SU-DHL-6 (cell line): Measurements from ENCODE around the gene ADH5.
"Not testable (repeated sequence)": the region's sequence is repeated elsewhere in the genome, so short reads cannot be mapped to it uniquely, and the experiment has no call there.

Source experiments
- H2AFZ ChIP-seq: fragments of 200-600 bp; sonication (generic); 2 replicates; pipeline ENCODE4 v1.6.1; 2014; ENCODE audit warnings: low read depth, mild to moderate bottlenecking, moderate library complexity, mixed read lengths, antibody characterized with exemption, low read length; ENCODE audit not compliant: severe bottlenecking
- H3F3A ChIP-seq: fragments of 200-600 bp; shearing (Covaris generic); 2 replicates; pipeline ENCODE4 v1.6.0; 2016; ENCODE audit warnings: antibody characterized with exemption, mild to moderate bottlenecking; ENCODE audit not compliant: insufficient read depth
- H3K27ac ChIP-seq: fragments of 200-600 bp; sonication (generic); 2 replicates; pipeline ENCODE4 v1.5.1; 2016; ENCODE audit warnings: low read depth, mild to moderate bottlenecking, low read length, moderate library complexity, mixed read lengths
- H3K27me3 ChIP-seq: fragments of 200-600 bp; sonication (generic), shearing (Covaris generic); 2 replicates; pipeline ENCODE4 v1.6.0; 2014; ENCODE audit warnings: mild to moderate bottlenecking, low read length
- H3K36me3 ChIP-seq: fragments of 200-600 bp; sonication (generic); 2 replicates; pipeline ENCODE4 v1.6.1; 2014; ENCODE audit warnings: mild to moderate bottlenecking, low read length, mixed read lengths
- H3K4me2 ChIP-seq: fragments of 300-600, 200-600 bp; shearing (Covaris generic), sonication (generic); 2 replicates; pipeline ENCODE4 v1.6.0; 2014; ENCODE audit warnings: low read length, low read depth, mild to moderate bottlenecking; ENCODE audit not compliant: poor library complexity, severe bottlenecking
- H3K4me3 ChIP-seq: fragments of 200-600 bp; sonication (generic); 2 replicates; pipeline ENCODE4 v1.5.1; 2014; ENCODE audit warnings: antibody characterized with exemption, low read length, mild to moderate bottlenecking, mixed read lengths; ENCODE audit not compliant: insufficient read depth, poor library complexity, severe bottlenecking
- H3K79me2 ChIP-seq: fragments of 200-600 bp; sonication (generic); 2 replicates; pipeline ENCODE4 v1.6.1; 2014; ENCODE audit warnings: mild to moderate bottlenecking, low read length, moderate library complexity; ENCODE audit not compliant: insufficient read depth
- H3K9ac ChIP-seq: fragments of 200-600 bp; sonication (generic); 2 replicates; pipeline ENCODE4 v1.7.0; 2014; ENCODE audit warnings: mild to moderate bottlenecking, low read length
- H3K9me2 ChIP-seq: fragments of 200-600 bp; sonication (generic); replicated peaks from 2 replicates; pipeline ENCODE4 v1.6.1; 2014; ENCODE audit warnings: low read length; ENCODE audit not compliant: insufficient read depth
- H3K9me3 ChIP-seq: fragments of 200-600 bp; sonication (generic); 2 replicates; pipeline ENCODE4 v1.6.1; 2014; ENCODE audit warnings: low read length, mixed read lengths; ENCODE audit not compliant: insufficient read depth
- H4K20me1 ChIP-seq: fragments of 200-600 bp; sonication (generic); 2 replicates; pipeline ENCODE4 v1.6.1; 2014; ENCODE audit warnings: low read depth, mild to moderate bottlenecking, antibody characterized with exemption, low read length, moderate library complexity, mixed read lengths
- EZH2phosphoT487 ChIP-seq: fragments of 200-600 bp; sonication (generic), shearing (Covaris generic); conservative IDR thresholded peaks from 2 replicates; pipeline ENCODE4 v1.6.1; 2018; ENCODE audit warnings: mild to moderate bottlenecking, antibody characterized with exemption, low read length, moderate library complexity, mixed read lengths
- TF ChIP-seq, protein P1 (sequence below): fragments of 200-600 bp; sonication (generic); IDR thresholded peaks from one replicate; pipeline ENCODE4 v1.5.1; 2017; ENCODE audit warnings: antibody characterized with exemption, mild to moderate bottlenecking, low read length, moderate library complexity; ENCODE audit not compliant: insufficient read depth, poor library complexity, severe bottlenecking

The ADH5 gene

DNA sequence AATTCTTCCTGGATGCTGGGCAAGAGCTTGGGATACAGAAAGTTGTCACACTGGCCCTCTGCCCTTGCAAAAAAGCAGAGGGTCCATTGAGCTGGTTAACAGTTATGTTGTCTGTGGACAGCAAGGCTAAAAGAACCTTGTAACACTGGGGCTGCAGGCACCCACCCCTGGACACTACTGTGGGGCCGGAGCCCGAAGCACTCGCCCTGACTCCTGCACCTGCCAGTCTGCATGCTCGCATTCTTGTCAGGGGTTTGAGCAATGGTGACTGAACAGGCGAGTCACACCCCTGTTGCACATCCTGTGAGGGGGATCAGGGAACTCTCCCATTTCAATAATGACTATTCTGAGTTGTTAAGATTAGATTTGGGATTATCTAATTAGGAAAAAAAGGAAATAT, 31.9 kb upstream of the ADH5 start:
- Histone ChIP-seq H3K79me2 (no peaks in the 10 kb centered on the region), H3K36me3 (no peaks in the 10 kb centered on the region), H3K27ac (no peak overlapping the region), H3K4me3 (no peak overlapping the region), H3K9me2 (no peaks in the 10 kb centered on the region), H3F3A (no peaks in the 10 kb centered on the region), H3K9me3 (no peaks in the 10 kb centered on the region), H4K20me1 (no peaks in the 10 kb centered on the region), H3K27me3 (no peaks in the 10 kb centered on the region), H3K4me2 (no peak overlapping the region), H2AFZ (no peak overlapping the region), H3K9ac (no peak overlapping the region)
- TF ChIP-seq, protein P1, sequence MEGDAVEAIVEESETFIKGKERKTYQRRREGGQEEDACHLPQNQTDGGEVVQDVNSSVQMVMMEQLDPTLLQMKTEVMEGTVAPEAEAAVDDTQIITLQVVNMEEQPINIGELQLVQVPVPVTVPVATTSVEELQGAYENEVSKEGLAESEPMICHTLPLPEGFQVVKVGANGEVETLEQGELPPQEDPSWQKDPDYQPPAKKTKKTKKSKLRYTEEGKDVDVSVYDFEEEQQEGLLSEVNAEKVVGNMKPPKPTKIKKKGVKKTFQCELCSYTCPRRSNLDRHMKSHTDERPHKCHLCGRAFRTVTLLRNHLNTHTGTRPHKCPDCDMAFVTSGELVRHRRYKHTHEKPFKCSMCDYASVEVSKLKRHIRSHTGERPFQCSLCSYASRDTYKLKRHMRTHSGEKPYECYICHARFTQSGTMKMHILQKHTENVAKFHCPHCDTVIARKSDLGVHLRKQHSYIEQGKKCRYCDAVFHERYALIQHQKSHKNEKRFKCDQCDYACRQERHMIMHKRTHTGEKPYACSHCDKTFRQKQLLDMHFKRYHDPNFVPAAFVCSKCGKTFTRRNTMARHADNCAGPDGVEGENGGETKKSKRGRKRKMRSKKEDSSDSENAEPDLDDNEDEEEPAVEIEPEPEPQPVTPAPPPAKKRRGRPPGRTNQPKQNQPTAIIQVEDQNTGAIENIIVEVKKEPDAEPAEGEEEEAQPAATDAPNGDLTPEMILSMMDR = no peak
- TF ChIP-seq EZH2phosphoT487 = no peak

DNA sequence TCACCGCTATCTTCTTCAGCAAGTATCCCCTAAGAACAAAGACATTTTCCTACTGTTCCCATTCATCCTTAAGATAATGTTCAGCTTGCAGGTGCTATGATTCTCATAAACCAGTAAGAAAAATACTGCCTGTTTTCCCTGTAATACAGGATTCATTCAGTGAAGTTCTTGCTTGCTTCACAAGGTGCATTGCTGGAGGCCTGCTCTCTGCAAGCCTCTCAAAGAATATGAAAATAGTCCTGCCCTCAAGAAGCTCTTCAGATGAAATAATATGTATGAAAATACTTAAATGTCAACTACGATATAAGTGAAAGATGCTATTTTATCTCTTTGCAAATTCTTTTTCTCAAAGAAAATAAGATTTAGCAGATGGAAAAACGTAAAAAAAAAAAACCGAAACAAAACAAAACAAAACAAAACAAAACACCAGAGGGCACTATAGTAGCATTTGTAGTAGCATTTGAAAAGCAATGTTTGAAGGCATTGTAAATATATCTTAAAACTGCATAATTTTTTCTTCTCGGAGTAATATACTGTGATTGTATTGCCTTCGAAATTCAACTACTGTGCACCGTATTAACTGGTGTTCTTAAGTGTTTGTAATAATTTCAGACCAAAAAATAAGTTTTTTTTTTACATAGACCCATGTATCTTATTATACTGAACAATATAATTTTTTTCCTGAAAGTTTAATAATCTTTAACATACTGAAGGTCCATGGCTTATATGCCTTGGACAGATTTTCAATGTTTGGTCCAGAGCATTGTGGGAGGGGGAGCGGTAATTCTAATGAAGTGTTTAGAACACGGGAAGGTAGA, 29.5 kb upstream of the ADH5 start:
- Histone ChIP-seq H3K9ac (no peak overlapping the region), H3K4me3 (no peak overlapping the region), H3K27me3 (no peaks in the 10 kb centered on the region), H3K36me3 (no peaks in the 10 kb centered on the region), H3K27ac (no peak overlapping the region), H3K79me2 (no peaks in the 10 kb centered on the region), H3F3A (no peaks in the 10 kb centered on the region), H3K9me3 (no peaks in the 10 kb centered on the region), H3K9me2 (no peaks in the 10 kb centered on the region), H3K4me2 (peak overlapping the region; percentile 17), H4K20me1 (no peaks in the 10 kb centered on the region), H2AFZ (no peak overlapping the region)
- TF ChIP-seq, protein P1 = no peak
- TF ChIP-seq EZH2phosphoT487 = no peak

DNA sequence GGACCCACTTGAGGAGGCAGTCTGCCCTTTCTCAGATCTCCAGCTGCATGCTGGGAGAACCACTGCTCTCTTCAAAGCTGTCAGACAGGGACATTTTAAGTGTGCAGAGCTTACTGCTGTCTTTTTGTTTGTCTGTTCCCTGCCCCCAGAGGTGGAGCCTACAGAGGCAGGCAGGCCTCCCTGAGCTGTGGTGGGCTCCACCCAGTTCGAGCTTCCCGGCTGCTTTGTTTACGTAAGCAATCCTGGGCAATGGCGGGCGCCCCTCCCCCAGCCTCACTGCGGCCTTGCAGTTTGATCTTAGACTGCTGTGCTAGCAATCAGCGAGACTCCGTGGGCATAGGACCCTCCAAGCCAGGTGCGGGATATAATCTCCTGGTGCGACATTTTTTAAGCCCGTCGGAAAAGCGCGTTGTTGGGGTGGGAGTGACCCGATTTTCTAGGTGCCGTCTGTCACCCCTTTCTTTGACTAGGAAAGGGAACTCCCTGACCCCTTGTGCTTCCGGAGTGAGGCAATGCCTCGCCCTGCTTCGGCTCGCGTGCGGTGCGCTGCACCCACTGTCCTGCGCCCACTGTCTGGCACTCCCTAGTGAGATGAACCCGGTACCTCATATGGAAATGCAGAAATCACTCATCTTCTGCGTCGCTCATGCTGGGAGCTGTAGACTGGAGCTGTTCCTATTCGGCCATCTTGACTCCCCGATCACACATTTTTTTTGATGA, 28.7 kb upstream of the ADH5 start:
- not testable (repeated sequence) for H3K36me3 ChIP-seq, H3K79me2 ChIP-seq, H3K9me3 ChIP-seq, H3K4me3 ChIP-seq, H2AFZ ChIP-seq, H4K20me1 ChIP-seq, H3K4me2 ChIP-seq, H3F3A ChIP-seq, H3K9me2 ChIP-seq, H3K27me3 ChIP-seq, H3K9ac ChIP-seq, H3K27ac ChIP-seq

DNA sequence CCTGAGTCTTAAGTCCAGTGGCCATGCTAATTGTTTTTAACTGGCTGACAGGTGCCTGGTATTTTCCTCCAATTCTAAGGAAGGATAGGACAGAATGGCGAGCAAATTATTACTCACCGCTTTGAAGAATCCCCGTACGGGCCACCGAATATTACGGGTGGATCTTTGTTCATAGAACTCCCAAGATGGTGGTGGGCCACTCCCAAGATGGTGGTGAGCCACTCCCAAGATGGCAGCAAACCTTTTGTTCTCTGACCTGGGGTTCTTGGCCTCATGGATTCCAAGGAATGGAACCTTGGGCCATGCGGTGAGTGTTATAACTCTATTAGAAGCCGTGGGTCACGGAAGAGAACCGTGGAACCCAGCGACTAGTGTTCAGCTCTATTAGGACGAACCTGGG, 20.7 kb upstream of the ADH5 start:
- H3K79me2 ChIP-seq, H3K9me3 ChIP-seq, H3K27ac ChIP-seq, H3K36me3 ChIP-seq, H3K4me2 ChIP-seq, H3K9me2 ChIP-seq, H3K27me3 ChIP-seq, H3K4me3 ChIP-seq, H4K20me1 ChIP-seq, H2AFZ ChIP-seq, H3K9ac ChIP-seq, H3F3A ChIP-seq: not testable (repeated sequence)
